ENCODE results near the gene DENND2D.

GRCh38 chr1:111217183-111217910, 16.9 kb upstream of the DENND2D start:
- TF ChIP-seq CTCF (IDR thresholded peaks at IDR 0.05) (no peak), EZH2 (IDR thresholded peaks at IDR 0.05; ENCODE audit: borderline replicate concordance, insufficient read depth, low read depth, low read length, poor library complexity, severe bottlenecking) (no peak)

All from B cell (primary cell).